Loucy (cell line): ENCODE data around the gene GPR107.

ENCODE experiments used
- H2AFZ ChIP-seq: fragments of 200-600 bp; sonication (generic); 2 replicates; pipeline ENCODE4 v1.6.0; 2016; ENCODE audit warnings: antibody characterized with exemption, mild to moderate bottlenecking, low read length, moderate library complexity
- H3F3A ChIP-seq: fragments of 200-600 bp; 2 replicates; pipeline ENCODE4 v1.6.0; 2016; ENCODE audit warnings: antibody characterized with exemption, low read depth, mild to moderate bottlenecking
- H3K27me3 ChIP-seq: fragments of 200-600 bp; sonication (generic); 2 replicates; pipeline ENCODE4 v1.6.1; 2014; ENCODE audit warnings: low read length, mild to moderate bottlenecking; ENCODE audit not compliant: insufficient read depth, poor library complexity, severe bottlenecking
- H3K36me3 ChIP-seq: fragments of 200-600 bp; sonication (generic); 2 replicates; pipeline ENCODE4 v1.6.1; 2016; ENCODE audit warnings: low read length; ENCODE audit not compliant: insufficient read depth
- H3K4me1 ChIP-seq: fragments of 200-600 bp; sonication (generic); 2 replicates; pipeline ENCODE4 v1.5.1; 2014; ENCODE audit warnings: low read length, mild to moderate bottlenecking; ENCODE audit not compliant: insufficient read depth, poor library complexity, severe bottlenecking
- H3K4me2 ChIP-seq: fragments of 200-600 bp; sonication (generic); 2 replicates; pipeline ENCODE4 v1.6.0; 2014; ENCODE audit warnings: antibody characterized with exemption, low read length, low read depth, mild to moderate bottlenecking; ENCODE audit not compliant: poor library complexity, severe bottlenecking
- H3K4me3 ChIP-seq: fragments of 200-600 bp; sonication (generic); 2 replicates; pipeline ENCODE4 v1.5.1; 2014; ENCODE audit warnings: low read length, mild to moderate bottlenecking, mixed read lengths; ENCODE audit not compliant: poor library complexity, severe bottlenecking
- H3K79me2 ChIP-seq: fragments of 200-600 bp; sonication (generic); 2 replicates; pipeline ENCODE4 v1.6.1; 2014; ENCODE audit warnings: low read length; ENCODE audit not compliant: insufficient read depth
- H3K9ac ChIP-seq: fragments of 200-600 bp; sonication (generic); 2 replicates; pipeline ENCODE4 v1.6.0; 2014; ENCODE audit warnings: mild to moderate bottlenecking, low read depth, low read length, moderate library complexity; ENCODE audit not compliant: poor library complexity, severe bottlenecking
- H3K9me2 ChIP-seq: fragments of 200-600 bp; sonication (generic); replicated peaks from 2 replicates; pipeline ENCODE4 v1.6.1; 2016; ENCODE audit warnings: low read depth, low read length, mixed read lengths
- H3K9me3 ChIP-seq: fragments of 200-600 bp; sonication (generic); 2 replicates; pipeline ENCODE4 v1.6.1; 2014; ENCODE audit warnings: mild to moderate bottlenecking, antibody characterized with exemption, low read length, low read depth; ENCODE audit not compliant: insufficient read depth
- H4K20me1 ChIP-seq: fragments of 200-600 bp; sonication (generic); 2 replicates; pipeline ENCODE4 v1.6.0; 2014; ENCODE audit warnings: antibody characterized with exemption, low read length, mild to moderate bottlenecking; ENCODE audit not compliant: insufficient read depth, poor library complexity, severe bottlenecking
- CTCF ChIP-seq: fragments of 200-600 bp; sonication (generic); conservative IDR thresholded peaks from 2 replicates; pipeline ENCODE4 v1.5.1; 2014; ENCODE audit warnings: mild to moderate bottlenecking, antibody characterized with exemption, low read length
- EZH2phosphoT487 ChIP-seq: fragments of 200-600 bp; IDR thresholded peaks from 2 replicates; pipeline ENCODE4 v1.6.1; 2018; ENCODE audit warnings: antibody characterized with exemption, mild to moderate bottlenecking, moderate library complexity, borderline replicate concordance

The GPR107 gene

GRCh38 chr9:130073373-130073772 is 19.7 kb downstream of the GPR107 start:
- no peaks in the 10 kb centered on the region for H3K27me3 ChIP-seq

GRCh38 chr9:130078547-130078946 is 24.8 kb downstream of the GPR107 start:
- H3K27me3 ChIP-seq: no peaks in the 10 kb centered on the region
- H3K79me2 ChIP-seq: peaks cover 13% of the 10 kb centered on the region; the same call in 1 of the 2 replicates
- no peak overlapping the region for H3K4me3 ChIP-seq
- no peak overlapping the region for H3K9ac ChIP-seq
- no peaks in the 10 kb centered on the region for H3F3A ChIP-seq
- no peak overlapping the region for H3K4me2 ChIP-seq
- H2AFZ ChIP-seq: no peak overlapping the region
- H3K4me1 ChIP-seq: no peaks in the 10 kb centered on the region
- H3K9me2 ChIP-seq: no peaks in the 10 kb centered on the region
- TF ChIP-seq CTCF (no peak), EZH2phosphoT487 (no peak)
- H3K36me3 ChIP-seq: peaks cover 28% of the 10 kb centered on the region; the same call in 1 of the 2 replicates
- H4K20me1 ChIP-seq: no peaks in the 10 kb centered on the region
- H3K9me3 ChIP-seq: no peaks in the 10 kb centered on the region

More at GRCh38 chr9:130073373-130073772, 19.7 kb downstream of the GPR107 start:
- Histone ChIP-seq H3K9me3 (no peaks in the 10 kb centered on the region), H3K4me2 (no peak overlapping the region), H3F3A (no peaks in the 10 kb centered on the region), H3K4me1 (no peaks in the 10 kb centered on the region), H4K20me1 (peaks cover under 1% of the 10 kb centered on the region), H3K9ac (no peak overlapping the region), H2AFZ (no peak overlapping the region), H3K4me3 (no peak overlapping the region), H3K36me3 (peaks cover 10% of the 10 kb centered on the region; the same call in 1 of the 2 replicates), H3K9me2 (no peaks in the 10 kb centered on the region), H3K79me2 (peaks cover 40% of the 10 kb centered on the region; the same call in 1 of the 2 replicates)
- TF ChIP-seq CTCF (no peak), EZH2phosphoT487 (no peak)

GRCh38 chr9:130084337-130084736 is 30.6 kb downstream of the GPR107 start:
- Histone ChIP-seq H3K4me2 (no peak overlapping the region), H3K4me1 (no peaks in the 10 kb centered on the region), H3K27me3 (no peaks in the 10 kb centered on the region), H3K9me2 (no peaks in the 10 kb centered on the region), H4K20me1 (no peaks in the 10 kb centered on the region), H3K9ac (no peak overlapping the region), H2AFZ (no peak overlapping the region), H3K4me3 (no peak overlapping the region), H3F3A (no peaks in the 10 kb centered on the region), H3K9me3 (no peaks in the 10 kb centered on the region), H3K36me3 (peaks cover 20% of the 10 kb centered on the region; the same call in 1 of the 2 replicates), H3K79me2 (no peaks in the 10 kb centered on the region)
- TF ChIP-seq CTCF (no peak), EZH2phosphoT487 (no peak)
